Bronchial epithelial cell (primary cell): Measurements from ENCODE around the gene SIPA1. TPM values are rescaled to one million over a fixed set of nuclear protein-coding genes. Genes with fewer than 3 reads are reported as not detected.

Experiments used
- DNase-seq: peaks from one replicate; pipeline ENCODE4 v3.0.0-alpha.2; 2010; ENCODE audit warnings: low read depth
- FAIRE-seq: peaks from 2 replicates; lab custom pipeline; 2011; peaks lifted over from hg19 to GRCh38; lab: Jason Lieb, UNC
- H3K27me3 ChIP-seq: 2 replicates; pipeline ENCODE4 v1.5.1; 2011; ENCODE audit warnings: low read length; ENCODE audit not compliant: control insufficient read depth, insufficient read depth
- H3K36me3 ChIP-seq: 2 replicates; pipeline ENCODE4 v1.5.1; 2011; ENCODE audit warnings: low read length; ENCODE audit not compliant: control insufficient read depth, insufficient read depth
- H3K4me3 ChIP-seq: 2 replicates; pipeline ENCODE4 v1.5.1; 2011; ENCODE audit warnings: mild to moderate bottlenecking, low read depth, low read length, control low read depth
- total RNA-seq: library from RNA; depleted of rRNA; stranded (reverse); fragments of >200 nt; gene quantifications from 2 replicates; pipeline ENCODE4 v1.2.1, GENCODE V29; 2014
- TF ChIP-seq, protein P1 (sequence below): IDR thresholded peaks from 2 replicates; pipeline ENCODE4 v1.5.1; 2011; ENCODE audit warnings: mild to moderate bottlenecking, moderate library complexity, low read length, control low read depth, inconsistent platforms; ENCODE audit not compliant: insufficient read depth, severe bottlenecking

The SIPA1 gene
- total RNA-seq, 1 donor from 2014 or later: 11.1 TPM

DNA sequence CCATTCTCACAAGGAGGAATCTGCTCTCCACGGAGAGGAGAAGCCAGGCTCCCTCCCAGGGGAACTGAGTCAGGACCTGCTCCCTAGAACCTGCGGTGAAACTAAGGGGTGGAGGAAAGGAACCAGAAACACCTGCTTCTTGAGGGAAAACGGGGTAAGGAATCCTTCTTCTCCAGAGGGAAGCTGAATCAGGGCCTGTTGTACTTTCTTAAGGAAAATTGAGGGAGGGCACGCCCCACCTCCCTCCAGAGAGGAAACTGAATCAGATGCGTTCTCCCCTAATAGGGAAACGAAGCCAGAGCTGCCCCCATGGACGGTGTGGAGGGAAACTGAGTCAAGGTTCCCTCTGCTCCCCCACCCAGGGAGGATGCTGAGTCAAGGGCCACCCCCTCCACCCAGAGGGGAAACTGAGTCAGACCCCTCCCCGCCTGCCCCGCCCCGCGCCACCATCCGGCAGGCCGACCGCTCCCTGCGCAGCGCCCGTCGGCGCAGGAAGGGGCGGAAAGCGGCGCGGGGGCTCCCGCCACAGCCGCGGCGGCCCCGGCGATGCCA lies 24.4 kb downstream of the SIPA1 start:
- DNase-seq (no peak), FAIRE-seq (no peak)
- no peaks in the 10 kb centered on the region for H3K27me3 ChIP-seq
- H3K36me3 ChIP-seq: peaks cover 31% of the 10 kb centered on the region
- H3K4me3 ChIP-seq: peak overlapping the region; percentile 74
- TF ChIP-seq, protein P1, sequence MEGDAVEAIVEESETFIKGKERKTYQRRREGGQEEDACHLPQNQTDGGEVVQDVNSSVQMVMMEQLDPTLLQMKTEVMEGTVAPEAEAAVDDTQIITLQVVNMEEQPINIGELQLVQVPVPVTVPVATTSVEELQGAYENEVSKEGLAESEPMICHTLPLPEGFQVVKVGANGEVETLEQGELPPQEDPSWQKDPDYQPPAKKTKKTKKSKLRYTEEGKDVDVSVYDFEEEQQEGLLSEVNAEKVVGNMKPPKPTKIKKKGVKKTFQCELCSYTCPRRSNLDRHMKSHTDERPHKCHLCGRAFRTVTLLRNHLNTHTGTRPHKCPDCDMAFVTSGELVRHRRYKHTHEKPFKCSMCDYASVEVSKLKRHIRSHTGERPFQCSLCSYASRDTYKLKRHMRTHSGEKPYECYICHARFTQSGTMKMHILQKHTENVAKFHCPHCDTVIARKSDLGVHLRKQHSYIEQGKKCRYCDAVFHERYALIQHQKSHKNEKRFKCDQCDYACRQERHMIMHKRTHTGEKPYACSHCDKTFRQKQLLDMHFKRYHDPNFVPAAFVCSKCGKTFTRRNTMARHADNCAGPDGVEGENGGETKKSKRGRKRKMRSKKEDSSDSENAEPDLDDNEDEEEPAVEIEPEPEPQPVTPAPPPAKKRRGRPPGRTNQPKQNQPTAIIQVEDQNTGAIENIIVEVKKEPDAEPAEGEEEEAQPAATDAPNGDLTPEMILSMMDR: no peak

DNA sequence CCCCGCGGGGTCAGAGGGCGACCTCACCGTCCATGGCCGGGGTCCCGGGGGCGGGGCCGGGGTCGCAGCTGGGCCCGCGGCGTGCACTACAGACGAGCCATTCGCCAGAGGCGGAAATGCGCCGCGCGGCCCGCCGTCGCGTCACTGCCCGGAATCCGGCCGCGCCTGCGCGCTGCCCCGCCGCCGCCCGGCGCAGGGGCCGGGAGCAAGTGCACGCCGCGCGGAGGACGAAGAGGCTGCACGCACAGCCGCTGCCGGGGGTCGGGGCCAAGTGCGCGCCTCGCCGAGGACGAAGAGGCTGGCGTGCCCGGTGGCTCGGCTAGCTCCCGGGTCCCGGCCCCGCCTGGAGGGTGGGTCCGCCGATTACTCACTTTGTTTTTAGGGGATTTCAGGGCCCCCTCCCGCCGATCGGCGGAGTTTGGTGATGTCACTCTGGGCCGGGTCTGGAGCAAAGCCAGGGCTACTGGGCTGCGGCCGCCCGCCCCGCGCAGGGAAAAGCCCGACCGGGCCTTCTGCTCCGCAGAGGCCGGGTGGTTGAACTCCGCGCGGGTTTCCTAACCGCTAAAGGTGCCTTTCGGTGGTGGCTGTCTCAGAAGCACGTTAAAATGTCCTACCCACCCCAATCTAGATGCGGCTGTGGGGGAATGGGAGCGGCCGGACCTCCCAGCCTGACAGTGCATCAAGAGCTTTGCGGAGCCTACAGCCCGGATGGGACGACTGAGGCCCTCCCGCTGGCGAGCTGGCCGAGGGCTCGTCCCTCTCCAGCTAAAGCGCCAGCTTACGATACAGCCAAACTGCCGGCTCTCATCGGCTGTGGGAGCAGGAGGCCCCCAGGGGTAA lies 25.1 kb downstream of the SIPA1 start, which contains the start of gene RELA:
Gene RELA, minus strand, starts transcription at position 118 of the 840 bp plus-strand sequence. Its CDS starts 84 bp downstream, at position 34.
- Histone ChIP-seq H3K27me3 (no peaks in the 10 kb centered on the region), H3K36me3 (peaks cover 27% of the 10 kb centered on the region), H3K4me3 (peak within 1 kb of the TSS; percentile 74)
- FAIRE-seq (no peak), DNase-seq (peak; percentile 77)
- TF ChIP-seq, protein P1: no peak

DNA sequence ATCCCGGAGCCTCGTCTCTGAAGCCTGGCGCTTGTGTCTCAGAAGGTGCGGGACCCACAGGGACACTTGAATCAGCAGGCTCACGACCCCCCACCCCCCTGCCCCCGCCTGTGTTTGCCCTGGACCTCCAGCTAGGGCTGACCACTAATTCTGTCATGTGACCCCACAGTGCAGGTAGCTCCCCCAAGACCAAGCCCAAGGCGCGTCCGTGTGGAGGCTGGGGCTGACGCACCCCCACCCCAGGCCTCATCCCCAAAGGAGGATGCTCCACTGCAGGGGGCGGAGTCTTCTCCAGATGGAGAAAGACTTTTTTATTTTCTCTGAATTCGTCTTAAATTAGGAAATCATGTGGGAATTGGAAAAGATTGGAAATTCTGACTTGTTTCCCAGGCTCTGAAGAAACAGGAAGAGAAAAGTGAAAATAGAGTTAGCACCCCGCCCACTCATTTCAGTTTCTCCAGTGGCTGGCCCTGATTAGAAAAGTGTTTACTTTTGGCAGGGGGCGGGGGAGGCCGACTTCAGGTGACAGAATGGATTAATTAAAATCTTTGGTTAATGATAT lies 25.8 kb downstream of the SIPA1 start:
- TF ChIP-seq, protein P1: no peak
- H3K4me3 ChIP-seq: peak overlapping the region; percentile 74
- H3K27me3 ChIP-seq: no peaks in the 10 kb centered on the region
- FAIRE-seq (no peak), DNase-seq (peak; percentile 31)
- H3K36me3 ChIP-seq: peaks cover 22% of the 10 kb centered on the region

DNA sequence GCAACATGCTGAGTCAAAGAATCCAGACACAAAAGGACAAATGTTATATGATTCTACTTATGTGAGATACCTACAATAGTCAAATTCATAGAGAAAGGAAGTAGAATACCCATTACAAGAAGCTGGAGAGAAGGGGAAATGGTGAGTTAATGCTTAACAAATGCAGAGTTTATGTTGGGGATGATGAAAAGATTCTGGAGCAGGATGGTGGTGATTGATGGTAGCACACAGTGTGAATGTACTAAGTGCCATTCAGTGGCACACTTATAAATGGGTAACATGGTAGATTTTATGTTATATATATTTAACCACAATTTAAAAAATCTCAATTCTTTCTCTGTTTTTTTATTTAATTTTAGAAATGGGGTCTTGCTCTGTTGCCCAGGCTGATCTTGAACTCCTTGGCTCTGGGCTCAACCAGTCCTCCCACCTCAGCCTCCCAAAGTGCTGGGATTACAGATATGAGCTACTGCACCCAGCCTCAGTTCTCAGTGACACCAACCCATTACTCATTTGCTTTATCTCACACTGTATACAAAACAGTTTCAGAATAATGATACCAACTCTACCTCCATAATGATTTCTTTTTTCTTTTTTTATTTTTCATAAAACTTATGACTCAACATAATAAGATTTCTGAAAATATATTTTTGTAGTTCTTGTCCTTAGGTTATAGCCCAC lies 34.4 kb downstream of the SIPA1 start:
- H3K4me3 ChIP-seq: no peak overlapping the region

DNA sequence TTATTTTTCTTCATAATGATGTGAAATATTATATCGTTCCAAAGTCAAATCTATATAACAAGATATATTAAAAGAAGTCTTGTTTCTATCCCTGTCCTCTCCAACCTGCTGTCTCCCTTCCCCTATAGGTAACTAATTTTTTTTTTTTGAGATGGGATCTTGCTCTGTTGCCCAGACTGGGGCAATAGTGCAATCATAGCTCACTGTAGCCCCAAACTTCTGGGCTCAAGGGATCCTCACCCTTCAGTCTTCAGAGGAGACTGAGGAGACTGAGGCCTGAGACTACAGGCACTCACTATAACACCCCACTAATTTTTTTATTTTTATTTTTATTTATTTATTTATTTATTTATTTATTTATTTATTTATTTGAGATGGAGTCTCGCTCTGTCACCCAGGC lies 35.1 kb downstream of the SIPA1 start:
- TF ChIP-seq, protein P1: no peak
- DNase-seq (no peak), FAIRE-seq (no peak)
- Histone ChIP-seq H3K4me3 (no peak overlapping the region), H3K27me3 (no peaks in the 10 kb centered on the region), H3K36me3 (no peaks in the 10 kb centered on the region)

More for the DNA sequence above, 34.4 kb downstream of the SIPA1 start:
- FAIRE-seq (no peak), DNase-seq (no peak)
- H3K36me3 ChIP-seq: no peaks in the 10 kb centered on the region
- no peaks in the 10 kb centered on the region for H3K27me3 ChIP-seq
- TF ChIP-seq, protein P1: no peak
